Nephron (organoid): ENCODE results near the gene JAM3.

ENCODE experiments used
- H3K27ac Mint-ChIP-seq, 3 experiments: 2 replicates each; pipeline ENCODE4 v1.8.0; 2020; ENCODE audit warnings: mixed read lengths in 3 of 3, mild to moderate bottlenecking in 2 of 3, moderate library complexity in 1 of 3
- H3K27me3 Mint-ChIP-seq: 2 replicates; pipeline ENCODE4 v1.8.0; 2021; ENCODE audit warnings: low read depth, mild to moderate bottlenecking, moderate library complexity, mixed read lengths
- H3K36me3 Mint-ChIP-seq: 2 replicates; pipeline ENCODE4 v1.8.0; 2020; ENCODE audit warnings: low read depth, mixed read lengths
- H3K4me1 Mint-ChIP-seq: 2 replicates; pipeline ENCODE4 v1.8.0; 2020; ENCODE audit warnings: mixed read lengths
- H3K4me3 Mint-ChIP-seq, 3 experiments: 2 replicates each; pipeline ENCODE4 v1.8.0; 2020; ENCODE audit warnings: mild to moderate bottlenecking in 3 of 3, mixed read lengths in 3 of 3, moderate library complexity in 2 of 3
- H3K9me3 Mint-ChIP-seq: 2 replicates; pipeline ENCODE4 v1.8.0; 2020; ENCODE audit warnings: mixed read lengths
- TF ChIP-seq, protein P1 (sequence below), 3 experiments: fragments of 200-600 bp; sonication (generic); IDR thresholded peaks; one replicate each; pipeline ENCODE4 v1.5.0; 2021; ENCODE audit warnings: antibody characterized with exemption in 3 of 3; ENCODE audit not compliant: unreplicated experiment in 3 of 3

The JAM3 gene

DNA sequence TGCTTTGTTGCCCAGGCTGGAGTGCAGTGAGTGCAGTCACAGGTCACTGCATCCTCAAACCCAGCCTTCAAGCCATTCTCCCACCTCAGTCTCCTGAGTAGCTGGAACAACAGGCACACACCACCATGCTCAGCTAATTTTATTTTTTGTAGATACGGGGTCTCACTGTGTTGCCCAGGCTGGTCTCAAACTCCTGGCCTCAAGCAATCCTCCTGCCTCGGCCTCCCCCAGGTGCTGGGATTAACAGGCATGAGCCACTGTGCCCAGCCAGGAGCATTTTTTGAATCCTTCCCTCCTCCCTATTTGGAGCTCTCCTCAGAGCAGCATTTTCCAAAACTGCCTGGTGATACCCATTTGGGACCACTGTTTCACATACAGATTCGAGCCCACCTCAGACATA lies 77.7 kb downstream of the JAM3 start:
- TF ChIP-seq, protein P1, sequence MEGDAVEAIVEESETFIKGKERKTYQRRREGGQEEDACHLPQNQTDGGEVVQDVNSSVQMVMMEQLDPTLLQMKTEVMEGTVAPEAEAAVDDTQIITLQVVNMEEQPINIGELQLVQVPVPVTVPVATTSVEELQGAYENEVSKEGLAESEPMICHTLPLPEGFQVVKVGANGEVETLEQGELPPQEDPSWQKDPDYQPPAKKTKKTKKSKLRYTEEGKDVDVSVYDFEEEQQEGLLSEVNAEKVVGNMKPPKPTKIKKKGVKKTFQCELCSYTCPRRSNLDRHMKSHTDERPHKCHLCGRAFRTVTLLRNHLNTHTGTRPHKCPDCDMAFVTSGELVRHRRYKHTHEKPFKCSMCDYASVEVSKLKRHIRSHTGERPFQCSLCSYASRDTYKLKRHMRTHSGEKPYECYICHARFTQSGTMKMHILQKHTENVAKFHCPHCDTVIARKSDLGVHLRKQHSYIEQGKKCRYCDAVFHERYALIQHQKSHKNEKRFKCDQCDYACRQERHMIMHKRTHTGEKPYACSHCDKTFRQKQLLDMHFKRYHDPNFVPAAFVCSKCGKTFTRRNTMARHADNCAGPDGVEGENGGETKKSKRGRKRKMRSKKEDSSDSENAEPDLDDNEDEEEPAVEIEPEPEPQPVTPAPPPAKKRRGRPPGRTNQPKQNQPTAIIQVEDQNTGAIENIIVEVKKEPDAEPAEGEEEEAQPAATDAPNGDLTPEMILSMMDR (IDR thresholded peaks at IDR 0.05; ENCODE audit: unreplicated experiment in 3 of 3) = no peak
- no peaks in the 10 kb centered on the region for H3K4me1 Mint-ChIP-seq
- H3K9me3 Mint-ChIP-seq = no peaks in the 10 kb centered on the region
- H3K27me3 Mint-ChIP-seq = no peaks in the 10 kb centered on the region
- H3K27ac Mint-ChIP-seq = no peak overlapping the region
- H3K36me3 Mint-ChIP-seq = peaks cover 80% of the 10 kb centered on the region
- no peak overlapping the region for H3K4me3 Mint-ChIP-seq

DNA sequence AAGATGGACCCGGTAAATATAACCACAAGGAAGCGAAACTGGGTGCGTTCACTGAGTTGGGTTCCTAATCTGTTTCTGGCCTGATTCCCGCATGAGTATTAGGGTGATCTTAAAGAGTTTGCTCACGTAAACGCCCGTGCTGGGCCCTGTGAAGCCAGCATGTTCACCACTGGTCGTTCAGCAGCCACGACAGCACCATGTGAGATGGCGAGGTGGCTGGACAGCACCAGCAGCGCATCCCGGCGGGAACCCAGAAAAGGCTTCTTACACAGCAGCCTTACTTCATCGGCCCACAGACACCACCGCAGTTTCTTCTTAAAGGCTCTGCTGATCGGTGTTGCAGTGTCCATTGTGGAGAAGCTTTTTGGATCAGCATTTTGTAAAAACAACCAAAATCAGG lies 80.5 kb downstream of the JAM3 start:
- H3K4me3 Mint-ChIP-seq = no peak overlapping the region
- H3K9me3 Mint-ChIP-seq = no peaks in the 10 kb centered on the region
- H3K4me1 Mint-ChIP-seq = no peaks in the 10 kb centered on the region
- H3K27me3 Mint-ChIP-seq = no peaks in the 10 kb centered on the region
- H3K36me3 Mint-ChIP-seq = peaks cover 66% of the 10 kb centered on the region
- TF ChIP-seq, protein P1 (IDR thresholded peaks at IDR 0.05; ENCODE audit: unreplicated experiment in 3 of 3) = no peak
- H3K27ac Mint-ChIP-seq = no peak overlapping the region

DNA sequence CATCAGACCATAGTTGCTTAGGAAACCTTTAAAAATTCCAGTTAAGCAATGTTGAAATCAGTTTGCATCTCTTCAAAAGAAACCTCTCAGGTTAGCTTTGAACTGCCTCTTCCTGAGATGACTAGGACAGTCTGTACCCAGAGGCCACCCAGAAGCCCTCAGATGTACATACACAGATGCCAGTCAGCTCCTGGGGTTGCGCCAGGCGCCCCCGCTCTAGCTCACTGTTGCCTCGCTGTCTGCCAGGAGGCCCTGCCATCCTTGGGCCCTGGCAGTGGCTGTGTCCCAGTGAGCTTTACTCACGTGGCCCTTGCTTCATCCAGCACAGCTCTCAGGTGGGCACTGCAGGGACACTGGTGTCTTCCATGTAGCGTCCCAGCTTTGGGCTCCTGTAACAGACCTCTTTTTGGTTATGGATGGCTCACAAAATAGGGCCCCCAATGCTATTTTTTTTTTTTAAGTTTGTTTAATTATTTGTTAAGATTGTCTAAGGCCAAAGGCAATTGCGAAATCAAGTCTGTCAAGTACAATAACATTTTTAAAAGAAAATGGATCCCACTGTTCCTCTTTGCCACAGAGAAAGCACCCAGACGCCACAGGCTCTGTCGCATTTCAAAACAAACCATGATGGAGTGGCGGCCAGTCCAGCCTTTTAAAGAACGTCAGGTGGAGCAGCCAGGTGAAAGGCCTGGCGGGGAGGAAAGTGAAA lies 81.5 kb downstream of the JAM3 start:
- TF ChIP-seq, protein P1 (IDR thresholded peaks at IDR 0.05; ENCODE audit: unreplicated experiment in 3 of 3) = no peak
- Mint-ChIP-seq H3K36me3 (peaks cover 64% of the 10 kb centered on the region), H3K9me3 (no peaks in the 10 kb centered on the region), H3K27ac (no peak overlapping the region), H3K27me3 (no peaks in the 10 kb centered on the region), H3K4me1 (no peaks in the 10 kb centered on the region), H3K4me3 (no peak overlapping the region)

DNA sequence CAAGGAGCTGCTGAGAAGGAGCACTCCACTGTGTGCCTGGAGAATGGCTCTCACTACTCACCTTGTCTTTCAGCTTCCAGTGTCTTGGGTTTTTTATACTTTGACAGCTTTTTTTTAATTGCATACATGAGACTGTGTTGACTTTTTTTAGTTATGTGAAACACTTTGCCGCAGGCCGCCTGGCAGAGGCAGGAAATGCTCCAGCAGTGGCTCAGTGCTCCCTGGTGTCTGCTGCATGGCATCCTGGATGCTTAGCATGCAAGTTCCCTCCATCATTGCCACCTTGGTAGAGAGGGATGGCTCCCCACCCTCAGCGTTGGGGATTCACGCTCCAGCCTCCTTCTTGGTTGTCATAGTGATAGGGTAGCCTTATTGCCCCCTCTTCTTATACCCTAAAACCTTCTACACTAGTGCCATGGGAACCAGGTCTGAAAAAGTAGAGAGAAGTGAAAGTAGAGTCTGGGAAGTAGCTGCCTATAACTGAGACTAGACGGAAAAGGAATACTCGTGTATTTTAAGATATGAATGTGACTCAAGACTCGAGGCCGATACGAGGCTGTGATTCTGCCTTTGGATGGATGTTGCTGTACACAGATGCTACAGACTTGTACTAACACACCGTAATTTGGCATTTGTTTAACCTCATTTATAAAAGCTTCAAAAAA lies 82.3 kb downstream of the JAM3 start:
- H3K36me3 Mint-ChIP-seq = peaks cover 64% of the 10 kb centered on the region
- no peaks in the 10 kb centered on the region for H3K9me3 Mint-ChIP-seq
- TF ChIP-seq, protein P1 (IDR thresholded peaks at IDR 0.05; ENCODE audit: unreplicated experiment in 3 of 3) = no peak
- no peak overlapping the region for H3K4me3 Mint-ChIP-seq
- no peaks in the 10 kb centered on the region for H3K27me3 Mint-ChIP-seq
- no peaks in the 10 kb centered on the region for H3K4me1 Mint-ChIP-seq
- H3K27ac Mint-ChIP-seq = no peak overlapping the region

DNA sequence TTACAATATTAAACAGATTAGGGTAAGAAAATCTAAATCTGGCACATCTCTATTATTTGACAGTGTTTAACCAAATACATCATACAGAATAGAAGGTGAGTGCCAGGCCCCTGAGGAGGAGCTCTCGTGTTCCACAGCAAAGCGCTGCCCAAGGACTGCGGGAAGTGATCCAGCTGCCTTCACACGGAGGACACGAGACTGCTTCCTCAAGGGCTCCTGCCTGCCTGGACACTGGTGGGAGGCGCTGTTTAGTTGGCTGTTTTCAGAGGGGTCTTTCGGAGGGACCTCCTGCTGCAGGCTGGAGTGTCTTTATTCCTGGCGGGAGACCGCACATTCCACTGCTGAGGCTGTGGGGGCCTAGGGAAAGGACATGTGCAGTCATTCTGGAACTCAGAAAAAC lies 83.8 kb downstream of the JAM3 start:
- Mint-ChIP-seq H3K4me1 (no peaks in the 10 kb centered on the region), H3K27ac (no peak overlapping the region), H3K36me3 (peaks cover 66% of the 10 kb centered on the region), H3K9me3 (no peaks in the 10 kb centered on the region), H3K4me3 (no peak overlapping the region), H3K27me3 (no peaks in the 10 kb centered on the region)
- TF ChIP-seq, protein P1 (IDR thresholded peaks at IDR 0.05; ENCODE audit: unreplicated experiment in 3 of 3) = no peak
